NCI-H1436 (cell line): ENCODE data around the gene CDSN.

Experiments used
- DNase-seq: peaks from one replicate; lab custom pipeline; 2025; lab: John Stamatoyannopoulos, UW

CDSN gene

DNA sequence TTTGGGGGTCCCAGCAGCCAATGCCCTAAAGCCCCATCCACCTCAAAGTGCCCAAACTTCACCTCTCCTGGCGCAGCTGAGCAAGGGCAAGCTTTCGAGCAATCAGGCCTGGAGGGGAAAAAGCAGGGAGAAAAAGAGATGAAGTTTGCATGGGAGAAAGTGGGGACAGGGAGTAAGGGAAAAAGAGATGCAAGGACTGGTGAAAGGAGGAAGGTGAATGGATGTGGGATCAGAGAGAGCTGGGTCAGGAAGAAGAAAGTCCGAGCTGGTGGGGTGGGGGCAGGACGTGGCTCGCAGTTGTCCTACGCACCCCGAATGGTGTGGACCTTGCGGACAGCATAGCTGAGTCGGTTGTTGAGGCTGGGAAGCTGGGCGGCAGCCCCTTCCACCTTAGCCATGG is 25.1 kb upstream of the CDSN start:
- DNase-seq = no peak

DNA sequence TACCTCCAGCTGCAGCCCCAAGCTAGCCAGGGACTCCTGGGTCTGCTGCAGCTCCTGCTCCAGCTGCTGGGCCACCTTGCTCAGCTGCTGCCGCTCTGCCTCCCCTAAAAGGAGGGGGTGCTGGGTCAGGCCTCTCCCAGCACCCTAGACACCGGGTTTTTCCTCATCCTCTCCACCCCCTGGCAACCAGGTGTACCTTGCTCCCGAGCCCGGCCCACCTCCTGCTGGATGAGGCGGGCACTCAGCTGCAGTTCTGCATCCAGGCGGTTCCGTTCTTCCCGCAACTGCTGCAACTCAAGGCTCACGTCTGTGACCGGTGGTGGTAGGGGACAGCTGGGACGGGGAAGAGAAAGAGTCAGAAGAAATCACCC is 24.7 kb upstream of the CDSN start:
- DNase-seq = no peak

DNA sequence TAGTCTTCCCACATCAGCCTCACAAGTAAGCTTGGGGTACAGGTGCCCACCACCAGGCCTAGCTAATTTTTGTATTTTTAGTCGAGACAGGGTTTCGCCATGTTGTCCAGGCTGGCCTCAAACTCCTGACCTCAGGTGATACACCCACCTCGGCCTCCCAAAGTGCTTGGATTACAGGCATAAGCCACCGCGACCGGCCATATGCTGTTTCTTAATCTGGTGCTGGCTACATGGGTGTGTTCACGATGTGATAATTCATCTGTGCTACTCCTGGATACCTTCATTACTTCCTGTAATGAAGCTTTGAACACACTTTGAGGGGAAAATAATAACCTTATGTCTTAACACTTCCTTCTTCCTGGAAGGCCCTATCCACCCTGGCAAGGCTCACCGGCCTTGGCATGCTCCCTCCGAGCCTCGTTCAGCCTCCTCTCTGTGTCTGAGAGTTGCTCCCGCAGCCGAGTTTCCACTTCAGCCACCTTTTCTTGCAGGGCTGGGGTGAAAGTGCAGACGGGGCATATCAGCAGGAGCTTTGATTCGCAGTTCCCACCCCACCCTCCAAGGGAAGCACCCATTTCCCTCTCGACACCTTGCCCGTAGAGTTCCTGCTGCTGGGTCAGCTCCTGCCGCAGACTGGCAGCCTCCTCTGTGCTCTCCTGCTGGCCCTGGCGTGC is 24.2 kb upstream of the CDSN start:
- DNase-seq = no peak

DNA sequence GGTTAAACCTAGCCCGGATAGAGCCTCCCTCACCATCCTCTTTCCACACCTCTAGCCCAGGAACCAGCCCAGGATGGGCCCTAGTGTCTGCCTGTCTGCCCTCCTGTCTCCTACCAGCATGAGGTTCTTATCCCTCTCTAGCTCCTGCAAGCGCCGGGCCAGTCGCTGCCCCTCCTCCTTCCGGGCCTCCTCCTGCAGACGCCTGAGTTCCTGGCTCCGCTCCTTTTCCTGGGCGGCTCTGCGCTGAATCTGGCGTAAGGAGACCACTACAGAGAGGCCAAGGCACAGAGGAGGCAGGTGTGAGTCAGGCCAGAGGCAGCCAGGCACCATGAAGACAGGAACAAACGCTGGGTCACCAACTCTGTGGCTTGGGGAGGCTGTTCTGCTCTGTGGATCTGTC is 22.9 kb upstream of the CDSN start:
- DNase-seq = no peak

DNA sequence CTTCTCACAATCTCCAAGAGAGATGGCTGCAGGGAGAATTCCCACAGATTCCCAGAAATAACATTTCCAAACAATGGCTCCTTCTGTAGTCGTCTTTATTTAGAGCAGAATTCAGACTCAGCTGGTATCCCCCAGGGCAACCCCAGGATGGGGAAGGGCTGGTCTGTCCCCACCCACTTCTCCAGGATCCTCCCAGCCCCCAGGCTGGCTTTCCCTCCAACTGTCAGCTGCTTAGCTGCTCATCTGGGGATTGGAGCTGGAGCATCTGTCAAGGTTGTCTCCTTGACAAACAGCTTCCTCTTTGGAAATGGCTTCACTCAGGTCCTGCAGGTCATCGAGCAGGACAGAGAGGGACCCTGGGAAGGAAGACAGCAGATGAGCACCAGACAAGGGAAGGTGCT is 22.1 kb upstream of the CDSN start:
- no peak for DNase-seq

DNA sequence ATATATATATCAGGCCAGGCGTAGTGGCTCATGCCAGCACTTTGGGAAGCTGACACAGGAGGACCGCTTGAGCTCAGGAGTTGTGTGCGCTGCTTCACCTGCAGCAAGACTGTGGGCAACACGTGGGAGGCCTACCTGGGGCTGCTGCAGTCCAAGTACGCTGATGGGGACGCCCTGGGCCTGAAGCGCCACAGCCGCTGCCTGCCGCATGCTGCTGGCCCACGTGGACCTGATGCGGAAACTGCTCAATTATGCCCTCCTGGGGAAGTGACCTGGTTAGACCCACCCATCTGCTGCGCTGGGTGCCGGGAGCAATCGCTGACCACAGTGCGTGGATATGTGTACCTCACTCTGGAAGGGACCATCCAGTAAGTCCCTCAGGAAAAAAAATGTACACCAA is 20.4 kb upstream of the CDSN start:
- no peak for DNase-seq

DNA sequence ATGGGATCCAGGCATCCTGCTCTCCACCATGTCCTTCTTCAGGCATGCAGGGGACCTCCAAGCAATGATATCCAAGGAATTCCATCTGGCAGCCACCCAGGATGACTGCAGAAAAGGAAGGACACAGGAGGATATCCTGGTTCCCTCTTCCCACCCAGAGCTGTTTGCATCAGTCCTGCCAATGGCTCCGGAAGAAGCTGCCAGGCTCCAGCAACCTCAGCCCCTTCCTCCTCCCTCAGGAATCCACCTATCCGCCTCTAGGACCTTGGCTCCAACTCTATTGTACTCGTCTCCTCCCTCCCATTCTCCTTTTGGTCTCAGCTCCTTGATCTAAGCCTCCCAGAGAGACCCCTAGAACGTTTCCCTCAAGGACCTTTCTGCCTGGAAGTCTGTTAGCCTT is 19.4 kb upstream of the CDSN start:
- DNase-seq = no peak

DNA sequence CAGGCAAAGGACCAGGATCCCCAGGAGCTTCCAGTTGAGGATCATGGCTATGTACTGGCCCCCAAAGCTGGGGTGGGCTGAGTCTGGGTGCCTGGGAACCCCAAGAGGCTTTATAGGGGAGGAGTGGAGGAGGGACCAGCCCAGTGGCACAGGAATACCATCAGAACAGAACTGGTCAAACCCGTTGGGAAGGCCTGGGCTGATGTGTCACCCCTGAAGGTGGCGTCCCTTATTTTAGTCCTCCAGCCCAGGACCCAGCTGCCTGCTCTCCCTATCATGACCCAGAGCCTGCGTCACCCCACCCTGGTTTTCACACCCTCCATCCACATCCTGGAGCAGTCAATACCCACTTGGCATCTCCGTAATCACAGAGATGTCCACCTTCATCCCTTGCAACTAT is 18.7 kb upstream of the CDSN start, which contains the start of gene PSORS1C2:
Gene PSORS1C2 (minus strand): TSS at position 85 of the 400 bp plus-strand sequence. CDS start 40 bp downstream, at position 45.
- DNase-seq = no peak

DNA sequence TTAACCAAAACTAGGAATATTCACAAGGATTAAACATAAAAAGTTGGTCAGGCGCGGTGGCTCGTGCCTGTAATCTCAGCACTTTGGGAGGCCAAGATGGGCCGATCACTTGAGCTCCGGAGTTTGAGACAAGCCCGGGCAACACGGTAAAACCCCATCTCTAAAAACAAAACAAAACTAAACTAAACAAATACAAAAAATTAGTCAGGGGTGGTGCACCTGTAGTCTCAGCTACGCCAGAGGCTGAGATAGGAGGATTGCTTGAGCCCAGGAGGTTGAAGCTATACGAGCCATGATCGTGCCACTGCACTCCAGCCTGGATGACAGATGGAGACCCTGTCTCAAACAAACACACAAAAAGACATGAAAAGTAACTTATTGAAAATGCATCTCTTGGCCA is 15.5 kb upstream of the CDSN start:
- DNase-seq = no peak

DNA sequence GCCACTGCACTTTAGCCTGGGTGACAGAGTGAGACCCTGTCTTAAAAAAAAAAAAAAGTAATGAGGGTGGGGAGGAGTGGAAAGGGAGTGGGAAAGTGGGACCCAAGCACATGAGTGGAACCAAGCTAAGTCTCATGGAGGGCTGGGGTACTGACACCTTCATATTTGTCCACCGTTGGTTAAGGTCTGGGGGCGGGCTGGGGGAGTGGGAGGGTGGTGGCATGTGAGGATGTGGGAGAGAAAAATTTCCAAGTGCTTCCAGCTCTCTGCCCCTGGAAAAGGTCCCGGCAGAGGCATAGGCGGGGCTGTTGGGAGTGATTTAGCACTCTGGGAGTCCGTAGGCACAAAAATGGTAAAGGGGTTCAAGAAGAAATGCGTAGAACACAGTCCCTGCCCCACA is 12.6 kb upstream of the CDSN start:
- no peak for DNase-seq

DNA sequence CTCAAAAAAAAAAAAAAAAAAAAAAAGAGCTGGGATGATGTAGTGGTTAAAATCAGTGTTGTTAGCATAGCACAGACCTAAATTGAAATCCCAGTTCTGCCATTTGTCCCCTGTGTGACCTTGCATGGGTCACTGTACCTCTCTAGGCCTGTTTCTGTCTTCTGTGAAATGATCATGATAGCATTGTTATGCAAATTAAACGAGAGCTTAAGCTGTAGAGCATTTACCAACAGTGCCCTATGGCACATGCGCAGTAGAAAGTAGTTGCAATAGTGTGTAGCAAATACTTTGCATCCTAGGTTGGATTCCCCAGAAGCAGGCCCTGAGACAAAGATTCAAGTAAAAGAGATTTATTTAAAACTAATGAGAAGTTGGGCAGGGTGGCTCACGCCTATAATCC is 11.3 kb upstream of the CDSN start:
- no peak for DNase-seq

DNA sequence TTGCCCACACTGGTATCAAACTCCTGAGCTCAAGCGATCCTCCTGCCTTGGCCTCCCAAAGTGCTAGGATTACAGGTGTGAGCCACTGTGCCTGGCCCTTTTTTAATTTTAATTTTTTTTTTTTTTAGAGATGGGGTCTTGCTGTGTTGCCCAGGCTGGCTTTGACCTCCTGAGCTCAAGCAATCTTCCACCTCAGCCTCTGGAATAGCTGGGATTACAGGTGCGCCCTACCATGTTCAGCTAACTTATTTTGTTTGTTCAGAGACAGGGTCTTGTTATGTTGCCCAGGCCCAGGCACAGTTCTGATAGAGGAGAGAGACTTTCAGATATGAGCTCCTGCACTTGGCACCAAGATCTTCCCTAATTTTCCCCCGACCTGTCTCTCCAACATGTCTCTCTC is 10.5 kb upstream of the CDSN start:
- DNase-seq = no peak

DNA sequence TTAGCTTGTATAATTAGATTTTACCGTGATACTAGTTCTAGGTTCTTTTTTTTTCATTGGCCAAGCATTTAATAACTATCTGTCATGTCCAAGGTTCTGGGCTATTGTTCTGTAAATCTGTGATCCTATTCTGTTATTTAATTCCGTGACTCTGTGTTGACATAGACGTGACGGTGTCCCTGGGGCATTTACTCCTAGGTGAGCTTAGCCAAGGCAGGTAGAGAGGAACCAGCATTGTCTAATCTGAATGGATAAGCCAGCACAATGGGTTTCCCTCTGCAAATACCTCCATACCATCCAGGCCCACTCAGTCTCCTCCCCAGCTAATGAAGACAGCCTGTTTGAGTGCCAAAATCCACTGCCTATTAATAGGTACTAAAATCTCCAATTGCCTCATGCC is 8.9 kb upstream of the CDSN start:
- DNase-seq = no peak

DNA sequence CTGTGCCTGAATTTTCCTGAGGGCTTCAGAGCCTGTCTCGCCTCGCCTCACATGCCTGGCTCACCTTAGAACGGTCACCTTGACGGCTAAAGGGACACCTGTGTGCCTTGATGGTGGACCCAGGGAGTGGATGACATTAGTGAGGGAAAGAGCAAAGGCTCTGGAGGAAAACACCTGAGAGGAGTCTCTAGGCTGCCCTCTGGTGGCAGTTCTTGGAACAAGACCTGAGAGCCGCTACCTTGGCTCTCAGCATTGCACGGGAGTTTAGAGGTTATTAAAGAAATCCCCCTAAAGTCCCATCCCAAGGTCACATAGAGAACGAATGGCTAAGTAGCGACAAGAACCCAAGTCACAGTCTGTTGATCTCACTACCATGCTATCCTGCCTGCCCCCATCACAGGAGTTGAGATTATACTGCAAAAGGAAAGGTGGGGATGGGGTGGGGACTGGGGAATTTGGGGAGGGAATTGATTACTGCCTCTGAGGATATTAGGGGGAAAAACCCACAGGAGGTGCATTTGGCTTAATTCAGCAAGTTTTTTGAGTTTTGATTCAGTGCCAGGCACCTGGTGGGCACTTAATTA is 7.9 kb upstream of the CDSN start:
- DNase-seq = peak; percentile 41

DNA sequence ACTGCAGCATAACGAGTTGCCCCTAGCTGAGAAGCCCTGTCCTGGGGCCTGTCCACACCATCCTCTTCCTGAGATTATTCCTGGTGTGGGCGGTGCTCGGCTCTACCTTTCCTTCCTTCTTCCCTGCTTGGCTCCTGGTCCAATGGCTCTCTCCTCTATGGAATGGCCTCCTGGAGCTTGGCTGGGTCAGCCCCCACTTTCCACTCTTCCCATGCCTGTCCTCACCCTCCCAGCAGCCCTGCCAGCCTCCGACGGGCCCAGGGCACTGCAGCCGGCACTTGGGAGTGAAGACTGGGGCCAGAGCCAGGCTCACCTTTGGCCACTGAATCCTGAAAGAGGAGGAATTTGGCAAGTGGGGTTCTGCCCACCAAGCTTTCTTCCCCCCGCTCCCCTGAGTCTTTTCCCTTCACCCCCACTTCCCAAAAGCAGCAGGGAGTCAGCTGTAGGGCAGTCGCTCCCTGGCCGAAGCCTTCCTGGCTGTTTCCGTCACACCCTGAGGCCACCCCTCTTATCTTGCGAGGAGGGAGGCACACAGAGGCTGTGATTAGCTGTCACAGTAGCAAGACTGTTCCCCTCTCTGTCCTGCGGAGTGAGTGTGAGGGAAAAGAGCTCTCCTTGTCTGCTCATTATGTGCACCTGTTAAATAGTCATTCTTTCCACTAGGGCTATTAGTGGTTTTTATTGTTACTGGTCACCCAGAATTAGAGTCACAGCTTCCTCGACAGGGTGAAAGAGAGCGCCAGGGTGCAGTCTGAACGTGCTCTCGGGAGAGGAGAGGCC is 6.3 kb upstream of the CDSN start:
- DNase-seq = no peak

DNA sequence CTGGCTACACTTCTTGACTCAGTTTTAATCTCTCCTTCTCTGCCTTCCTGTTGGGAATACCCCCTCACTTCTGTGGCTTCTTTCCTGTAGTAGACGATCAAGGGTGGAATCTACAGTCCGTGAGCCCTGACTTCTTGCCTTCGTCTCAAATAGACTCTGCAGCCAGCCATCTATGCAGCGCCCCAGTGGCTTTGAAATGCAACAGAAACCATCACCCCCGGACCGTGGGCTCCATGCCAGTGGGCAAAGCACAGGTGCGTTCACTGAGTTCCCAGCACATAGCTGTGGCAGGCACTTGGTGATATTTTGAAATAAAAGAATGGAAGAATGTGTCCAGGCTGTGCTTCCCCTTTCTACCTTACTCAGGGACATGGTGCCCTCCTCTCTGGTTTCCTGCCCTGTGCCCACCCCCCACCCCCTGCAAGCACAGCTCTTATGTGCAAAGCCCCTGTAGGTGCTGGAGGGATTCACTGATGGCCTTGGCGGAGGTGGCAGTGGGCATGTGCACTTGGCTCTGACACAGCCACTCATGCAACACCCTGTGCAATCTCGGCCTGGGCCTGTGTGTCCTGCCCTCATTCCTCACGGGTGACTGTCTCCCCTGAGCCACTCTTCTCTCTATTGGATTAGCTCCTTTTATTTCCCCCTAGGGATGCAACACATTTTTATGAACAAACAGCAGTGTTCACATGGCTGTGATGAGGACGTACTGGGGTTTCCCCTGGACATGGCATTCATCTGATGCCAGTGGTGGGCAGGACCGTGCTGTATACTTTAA is 5.5 kb upstream of the CDSN start:
- DNase-seq = no peak

DNA sequence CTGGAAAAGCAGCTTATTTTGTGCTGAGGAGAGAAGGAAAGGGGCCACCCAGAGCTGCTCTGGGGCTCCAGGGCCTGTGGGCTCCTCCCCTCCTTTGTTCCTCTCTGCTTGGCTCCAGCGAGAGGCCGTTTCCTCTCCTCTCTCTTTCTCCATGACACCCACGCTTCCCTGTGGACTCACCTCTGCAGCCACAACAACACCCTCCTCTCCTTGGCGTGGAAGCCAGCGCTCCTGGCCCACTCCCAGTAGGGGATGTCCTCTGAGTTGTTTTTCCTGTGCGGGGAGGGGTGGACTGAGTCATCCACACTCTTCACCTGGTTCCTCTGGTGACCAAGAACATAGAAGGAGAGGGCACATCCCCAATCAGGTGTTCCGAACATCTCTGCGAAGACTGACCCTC is 4.9 kb upstream of the CDSN start:
- DNase-seq = no peak

DNA sequence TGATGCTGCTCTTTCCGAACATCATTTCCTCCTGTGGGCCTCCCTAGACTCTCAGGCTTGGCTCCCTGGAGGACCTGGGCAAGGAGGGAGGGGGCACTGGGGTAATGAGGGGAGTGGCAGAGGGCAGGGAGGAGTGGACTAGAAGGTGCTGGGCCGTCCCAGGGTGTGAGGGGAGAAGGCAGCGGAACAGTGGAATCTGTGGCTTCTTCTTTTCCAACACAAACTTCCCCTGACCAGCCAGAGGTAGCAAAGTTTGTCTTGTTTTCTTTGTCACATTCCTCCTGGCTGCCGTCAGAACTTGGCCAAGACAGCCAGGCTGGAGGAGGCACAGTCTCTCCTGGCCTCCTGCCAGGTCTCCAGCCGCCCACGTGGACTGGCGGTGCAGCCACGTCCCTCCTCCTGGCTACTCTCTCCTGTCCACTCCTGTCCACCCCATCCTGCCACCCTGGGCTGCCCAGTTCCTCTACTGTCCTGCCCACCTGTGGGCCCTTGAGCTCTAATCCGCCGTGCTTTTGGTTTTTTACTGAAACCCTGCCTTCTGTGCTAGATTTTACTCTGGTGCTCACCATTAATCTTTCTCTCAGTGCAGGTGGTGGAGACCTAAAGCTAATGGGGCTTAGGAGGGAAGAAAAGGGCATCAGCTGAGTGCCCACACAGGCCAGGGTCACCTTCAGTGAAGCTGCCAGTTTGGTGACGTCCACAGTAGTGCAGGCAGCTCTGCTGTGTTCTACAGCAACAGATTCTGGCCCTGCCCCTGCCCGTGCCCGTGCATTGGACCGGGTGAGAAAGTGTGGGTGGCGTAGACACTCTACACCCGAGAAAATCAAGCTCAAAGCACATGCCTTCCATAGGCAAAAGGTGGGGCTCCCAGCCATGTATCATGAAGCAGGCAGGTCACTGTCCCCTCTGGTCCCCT is 2.8 kb upstream of the CDSN start:
- no peak for DNase-seq

DNA sequence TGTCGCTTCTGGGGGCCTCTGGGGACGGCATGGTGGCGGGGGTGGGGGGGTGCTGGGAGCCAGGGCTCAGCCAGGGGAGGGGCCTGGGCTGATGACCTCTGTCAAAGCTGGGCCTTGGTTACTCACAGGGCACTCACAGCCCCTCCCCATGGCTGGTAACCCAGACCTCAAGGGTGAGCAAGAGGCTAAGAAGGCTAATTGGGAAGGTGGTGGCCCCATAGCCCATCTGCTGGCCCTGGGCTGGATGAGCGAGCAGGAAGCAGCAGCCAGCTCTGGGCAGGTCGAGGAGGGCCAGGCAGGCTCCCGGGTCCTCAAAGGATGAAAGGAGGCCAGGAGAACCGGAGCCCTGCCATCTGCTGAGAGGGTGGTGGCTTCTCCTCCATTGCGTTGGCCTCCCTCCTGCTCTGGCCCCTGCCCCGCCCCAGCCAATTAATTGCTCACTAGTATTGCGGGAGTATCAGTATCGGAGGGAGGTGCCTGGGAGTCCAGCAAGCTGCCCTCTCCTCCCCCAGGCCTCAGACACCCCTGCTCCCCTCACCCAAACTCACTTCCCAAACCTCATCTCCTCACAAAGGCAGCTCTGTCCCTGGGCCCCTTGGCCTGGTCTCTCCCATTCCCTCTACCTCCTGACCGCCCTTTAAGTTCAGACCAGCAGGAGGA is 1.0 kb upstream of the CDSN start:
- no peak for DNase-seq

DNA sequence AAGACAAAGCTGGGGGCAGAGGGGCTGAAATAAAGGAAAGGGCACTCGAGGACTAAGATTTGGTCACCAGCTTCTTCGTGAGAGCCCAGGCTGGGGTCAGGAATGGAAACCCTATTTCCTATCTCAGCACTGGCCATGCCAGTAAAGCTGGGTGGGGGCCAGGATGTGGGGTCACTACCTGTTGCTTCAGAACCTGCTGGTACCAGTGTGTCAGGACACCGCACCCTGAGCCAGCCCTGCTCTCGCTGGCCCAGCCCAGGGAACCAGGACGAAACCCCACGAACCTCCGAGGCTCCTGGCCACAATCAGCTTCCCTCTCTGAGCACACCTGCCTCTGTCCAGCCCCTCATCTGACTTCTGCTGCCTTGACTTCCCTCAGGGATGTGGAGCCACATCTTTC is 2.1 kb downstream of the CDSN start:
- DNase-seq = no peak
